Stimulated activated CD8-positive, alpha-beta memory T cell treated with anti-CD3 and anti-CD28 coated beads, Interleukin-15, amount 100 ng/mL, for 4 hours (primary cell): ENCODE measurements around the gene S1PR5.
"Not testable (repeated sequence)": the region's sequence is repeated elsewhere in the genome, so short reads cannot be mapped to it uniquely, and the experiment has no call there.

Experiments
- DNase-seq, 2 donors: peaks; one replicate each; pipeline ENCODE4 v3.0.0-alpha.2; 2020; ENCODE audit warnings: low read depth in 2 of 2

The S1PR5 gene

GRCh38 chr19:10517361-10517759, at the start of gene S1PR5:
Gene S1PR5 (minus strand): TSS chr19:10517447. CDS start chr19:10515011, 2,436 bp downstream.
- DNase-seq, result no peak

DNA sequence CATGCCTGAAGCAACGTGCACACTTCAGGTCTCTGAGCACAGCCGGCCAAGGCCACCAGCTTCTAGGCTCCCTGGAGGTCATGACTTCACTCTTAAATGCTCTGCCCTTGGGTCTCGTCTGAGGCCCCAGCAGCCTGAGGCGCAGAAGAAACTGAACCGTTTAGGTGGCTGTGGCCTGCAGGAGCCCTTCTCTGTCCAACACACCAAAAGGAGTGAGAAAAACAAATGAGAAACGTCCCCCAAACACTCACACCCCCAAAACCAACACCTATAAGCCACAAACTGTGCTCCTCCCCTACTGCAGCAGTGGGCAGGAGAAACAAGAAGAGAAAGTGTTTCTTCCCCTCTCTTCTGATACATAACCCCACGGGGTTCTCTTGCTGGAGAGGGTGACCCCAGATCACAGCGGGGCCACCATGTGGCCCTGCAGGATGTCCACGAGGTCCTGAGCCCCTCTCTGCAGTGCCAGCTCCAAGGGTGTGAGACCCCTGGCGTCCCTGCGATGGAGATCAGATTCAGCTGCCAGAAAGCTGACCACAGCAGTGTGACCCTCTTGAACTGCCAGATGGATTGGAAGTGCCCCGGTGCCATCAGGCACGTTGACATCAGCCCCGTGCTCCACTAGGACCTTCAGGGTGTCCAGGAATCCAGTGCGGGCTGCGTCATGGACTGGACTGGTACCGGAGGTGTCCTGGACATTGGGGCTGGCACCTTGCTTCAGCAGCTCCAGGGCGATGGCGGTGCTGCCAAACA, 49.6 kb upstream of the S1PR5 start:
- DNase-seq, result peak in 1 of 2 donors; percentile 47

GRCh38 chr19:10566408-10566657, 49.1 kb upstream of the S1PR5 start:
- DNase-seq, result no peak

DNA sequence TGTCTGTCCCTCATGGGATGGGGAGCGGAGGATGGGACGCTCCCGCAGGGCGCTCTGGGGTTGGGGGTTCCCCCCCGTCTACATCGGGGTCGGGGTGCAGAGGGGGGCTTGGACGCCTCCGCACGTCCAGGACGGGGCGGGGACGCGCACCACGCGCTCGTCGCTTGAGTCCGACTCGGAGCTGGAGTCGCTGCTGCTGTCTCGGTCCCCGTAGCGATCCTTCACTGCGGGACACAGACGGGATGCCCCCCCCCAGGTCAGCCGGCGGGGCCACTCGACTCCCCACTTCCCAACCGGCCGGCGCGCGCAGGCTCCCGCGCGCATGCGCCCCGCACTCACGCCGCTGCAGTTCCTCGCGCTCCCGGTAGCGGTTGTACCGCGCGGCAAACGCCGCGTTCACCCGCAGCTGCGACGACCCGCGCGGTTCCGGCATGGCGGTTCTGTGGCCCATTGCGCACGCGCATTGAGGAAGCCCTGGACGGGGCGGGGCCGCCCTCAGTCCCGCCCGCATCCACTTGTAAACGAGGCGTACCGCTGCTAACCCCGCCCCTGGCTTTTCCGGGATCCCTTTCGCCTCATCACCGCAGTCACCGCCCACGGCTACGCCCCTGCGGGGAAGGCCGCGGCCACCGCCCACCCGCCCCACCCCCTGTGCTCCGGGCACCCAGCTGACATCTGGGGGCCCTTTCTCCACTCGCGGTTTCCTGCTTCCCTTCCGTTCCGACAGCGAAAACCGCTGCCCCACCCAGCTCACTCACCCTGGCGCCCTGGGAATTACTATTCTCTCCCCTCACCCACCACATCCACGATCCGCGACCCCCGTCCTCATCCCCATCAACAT, 48.5 kb upstream of the S1PR5 start, which contains the start of gene KRI1:
Gene KRI1 (minus strand): TSS at position 444 of the 841 bp plus-strand sequence. CDS start 11 bp downstream, at position 433.
- DNase-seq, result peak; percentile 95 to 97

DNA sequence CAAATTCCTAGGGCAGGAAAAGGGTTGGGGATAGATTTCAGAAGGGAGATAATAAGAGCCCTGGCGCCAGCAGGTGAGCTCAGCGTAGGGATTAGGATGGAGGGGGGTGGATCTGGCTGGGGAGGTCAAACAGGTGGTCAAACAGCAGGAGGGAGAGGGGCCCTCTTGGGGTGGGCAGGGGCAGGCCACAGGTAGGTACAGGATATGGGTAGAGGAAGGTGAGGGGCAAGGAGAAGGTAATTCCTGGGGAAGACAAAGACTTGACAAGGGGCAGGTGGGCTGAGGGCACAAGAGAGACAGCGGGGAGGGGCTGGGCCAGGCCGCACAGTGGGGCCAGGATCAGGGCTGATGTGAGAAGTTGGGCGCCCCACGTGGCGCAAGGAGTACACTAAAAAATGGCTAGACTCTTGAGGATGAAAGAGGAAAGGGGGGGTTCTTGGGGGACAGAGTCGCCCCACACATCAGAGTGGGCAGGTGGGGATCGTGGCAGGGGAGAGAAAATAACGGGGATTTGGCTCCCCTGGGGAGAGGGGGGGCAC, 47.9 kb upstream of the S1PR5 start:
- no peak for DNase-seq

GRCh38 chr19:10562609-10563008, 45.4 kb upstream of the S1PR5 start:
- no peak for DNase-seq

DNA sequence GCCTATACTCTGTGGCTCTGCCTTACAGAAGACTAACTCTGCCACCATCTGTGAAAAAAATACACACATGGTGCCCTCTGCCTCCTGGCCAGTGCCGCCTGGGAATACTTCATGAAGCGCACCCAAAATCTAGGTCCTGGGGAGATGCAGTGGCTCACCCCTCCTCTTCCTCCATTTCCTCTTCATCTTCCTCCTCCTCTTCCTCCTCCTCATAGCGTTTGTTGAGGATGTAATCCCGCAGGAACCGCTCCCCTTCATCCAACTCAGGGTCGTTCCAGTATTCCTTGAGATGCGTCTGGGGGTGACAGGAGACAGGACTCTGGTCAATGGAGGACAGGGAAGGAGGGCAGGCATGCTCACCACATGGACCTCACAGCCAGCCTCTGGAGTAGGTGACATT, 42.9 kb upstream of the S1PR5 start:
- no peak for DNase-seq

DNA sequence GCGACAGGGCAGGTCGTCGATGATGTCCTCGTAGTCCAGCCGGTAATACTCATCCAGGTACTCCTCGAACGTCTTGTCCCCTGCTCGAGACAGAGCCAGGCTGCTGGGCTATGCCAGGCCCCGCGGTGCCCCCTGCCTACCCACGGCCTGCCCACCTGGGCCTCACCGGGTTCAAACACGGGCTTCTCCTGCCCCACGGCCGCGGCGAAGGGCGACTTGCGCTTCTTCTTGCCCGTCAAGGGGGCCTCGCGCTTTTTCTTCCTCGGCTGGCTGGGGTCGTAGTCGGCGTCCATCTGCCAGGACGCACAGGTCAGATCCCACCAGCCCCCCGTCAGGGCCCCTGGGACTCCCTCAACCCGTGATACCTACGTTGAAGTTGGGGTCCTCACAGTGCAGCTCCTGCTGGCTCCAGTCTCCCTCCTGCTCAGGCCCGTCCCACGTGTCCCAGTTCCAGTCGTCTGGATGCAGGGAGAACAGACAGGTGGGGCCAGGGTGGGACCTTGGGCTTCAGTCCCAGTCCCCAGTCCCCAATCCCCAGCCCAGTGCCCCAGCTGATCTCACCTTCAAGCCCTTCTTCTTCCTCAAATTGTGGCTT, 40.5 kb upstream of the S1PR5 start:
- DNase-seq, result no peak

DNA sequence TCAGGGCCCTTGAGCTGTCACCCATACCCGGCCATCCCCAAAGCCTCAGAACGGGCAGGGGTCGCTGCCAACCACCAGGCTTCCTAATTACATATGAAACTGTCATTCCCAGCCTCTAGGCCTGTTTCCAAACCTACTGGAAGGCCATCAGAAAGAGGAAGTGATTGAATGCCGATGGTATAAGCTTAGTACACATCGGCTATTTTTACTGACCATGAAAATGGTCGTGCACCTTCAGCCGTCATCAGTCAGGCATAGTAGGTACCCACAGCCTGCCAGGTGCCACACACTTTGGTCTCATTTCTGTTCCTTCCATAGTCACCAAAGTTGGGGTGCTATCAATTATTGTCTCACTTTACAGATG, 38.3 kb upstream of the S1PR5 start:
- DNase-seq, result no peak

DNA sequence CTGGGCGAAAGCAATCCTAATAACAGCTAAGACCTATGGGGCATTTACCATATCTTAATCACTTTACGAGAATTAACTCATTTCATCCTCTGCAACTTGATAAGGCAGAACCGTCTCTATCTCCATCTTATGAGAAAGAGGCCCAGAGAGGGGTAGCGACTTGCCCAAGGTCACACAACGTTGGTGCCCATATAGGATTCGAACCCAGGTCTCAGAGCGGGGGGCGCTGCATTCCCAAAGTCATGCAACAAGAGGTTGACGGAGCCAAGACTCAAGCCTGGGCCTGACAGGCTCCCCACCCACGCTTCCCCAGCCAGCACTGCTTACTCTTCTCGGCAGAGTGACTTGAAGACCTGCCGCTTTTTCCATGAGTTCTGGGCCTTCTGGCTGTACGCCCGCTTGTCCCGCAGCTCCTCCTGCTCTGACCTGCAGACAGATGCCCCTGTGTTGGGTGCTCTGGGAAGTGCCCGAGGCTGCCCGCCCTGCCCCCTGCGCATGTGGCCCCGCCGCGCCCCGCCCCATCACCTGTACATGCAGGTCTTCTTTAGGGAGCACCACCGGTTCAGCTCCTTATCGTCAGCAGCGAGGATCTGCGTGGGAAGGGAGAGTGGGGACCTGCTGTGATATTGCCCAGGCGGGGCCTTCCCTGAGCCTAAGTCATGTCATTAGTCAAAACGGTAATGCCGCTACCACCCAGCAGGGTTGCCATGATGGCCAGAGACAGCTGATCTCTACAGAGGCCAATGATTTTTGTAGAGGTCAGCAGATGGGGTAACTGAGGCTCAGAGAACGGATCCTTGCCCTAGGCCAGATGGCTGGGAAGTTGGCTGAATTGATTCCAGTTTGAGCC, 37.7 kb upstream of the S1PR5 start:
- DNase-seq, result no peak

DNA sequence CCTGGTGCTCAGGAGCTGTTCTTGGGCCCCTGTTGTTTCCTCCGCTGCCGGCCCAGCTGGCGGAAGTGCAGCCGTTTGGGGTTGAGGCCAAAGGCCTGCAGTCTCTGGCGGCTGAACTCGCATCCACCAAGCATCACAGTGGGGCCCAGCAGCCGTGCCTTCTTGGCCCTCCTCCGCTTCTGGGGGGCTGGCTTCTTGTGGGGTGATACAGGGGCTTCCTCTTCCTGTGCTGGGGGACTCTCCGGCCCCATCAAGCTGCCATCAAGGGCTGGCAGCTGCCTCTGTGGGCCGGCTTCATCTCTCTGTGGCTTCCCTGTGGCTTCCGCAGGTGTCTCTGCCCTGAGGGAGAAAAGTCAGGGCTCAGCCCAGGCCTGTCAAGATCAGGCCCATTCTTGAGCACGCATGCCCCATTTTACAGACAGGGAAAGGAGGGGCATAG, 36.7 kb upstream of the S1PR5 start:
- no peak for DNase-seq

GRCh38 chr19:10553087-10553667, 35.9 kb upstream of the S1PR5 start:
- no peak for DNase-seq

DNA sequence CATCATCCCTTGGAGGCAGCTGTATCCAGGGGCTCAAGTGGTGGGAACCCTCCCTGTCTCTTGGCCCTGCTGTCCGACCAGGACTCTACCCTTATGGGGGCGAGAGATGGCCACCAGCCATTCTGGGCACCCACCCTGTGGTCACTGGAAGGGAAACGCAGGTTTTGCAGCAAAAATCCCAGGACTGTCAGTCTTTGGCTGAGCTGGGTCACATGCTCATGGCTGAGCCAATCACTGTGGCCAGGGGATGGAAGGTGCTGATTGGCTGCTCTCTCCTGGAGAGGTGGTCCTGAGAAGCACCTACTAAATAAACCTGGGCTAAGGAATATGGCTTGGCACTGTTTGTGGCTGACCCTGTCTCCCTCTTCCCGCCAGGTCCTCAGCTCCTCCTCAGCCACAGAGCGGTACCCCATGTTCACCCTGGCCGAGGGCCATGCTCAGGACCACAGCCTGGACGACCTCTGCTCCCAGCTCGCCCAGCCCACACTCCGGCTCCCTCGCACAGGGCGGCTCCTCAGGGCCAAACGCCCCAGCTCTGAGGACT, 35.3 kb upstream of the S1PR5 start:
- no peak for DNase-seq

- DNase-seq, result no peak
These were observed 34.6 kb upstream of the S1PR5 start for GRCh38 chr19:10551698-10552301.

DNA sequence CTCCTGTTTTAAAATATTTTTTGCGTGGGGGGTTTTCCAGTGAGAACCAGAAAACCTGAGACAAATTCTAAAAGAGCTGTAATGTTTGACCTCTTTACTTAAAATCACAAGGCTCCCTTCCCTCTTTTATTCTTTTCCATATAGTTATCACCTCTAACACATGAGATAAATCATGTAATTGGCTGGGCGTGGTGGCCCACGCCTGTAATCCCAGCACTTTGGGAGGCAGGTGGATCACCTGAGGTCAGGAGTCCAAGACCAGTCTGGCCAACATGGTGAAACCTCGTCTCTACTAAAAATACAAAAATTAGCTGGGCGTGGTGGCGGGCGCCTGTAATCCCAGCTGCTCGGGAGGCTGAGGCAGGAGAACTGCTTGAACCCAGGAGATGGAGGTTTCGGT, 33.8 kb upstream of the S1PR5 start:
- not testable (repeated sequence) for DNase-seq

GRCh38 chr19:10550336-10550735, 33.1 kb upstream of the S1PR5 start:
- DNase-seq, result no peak

GRCh38 chr19:10549733-10550132, 32.5 kb upstream of the S1PR5 start:
- no peak for DNase-seq

DNA sequence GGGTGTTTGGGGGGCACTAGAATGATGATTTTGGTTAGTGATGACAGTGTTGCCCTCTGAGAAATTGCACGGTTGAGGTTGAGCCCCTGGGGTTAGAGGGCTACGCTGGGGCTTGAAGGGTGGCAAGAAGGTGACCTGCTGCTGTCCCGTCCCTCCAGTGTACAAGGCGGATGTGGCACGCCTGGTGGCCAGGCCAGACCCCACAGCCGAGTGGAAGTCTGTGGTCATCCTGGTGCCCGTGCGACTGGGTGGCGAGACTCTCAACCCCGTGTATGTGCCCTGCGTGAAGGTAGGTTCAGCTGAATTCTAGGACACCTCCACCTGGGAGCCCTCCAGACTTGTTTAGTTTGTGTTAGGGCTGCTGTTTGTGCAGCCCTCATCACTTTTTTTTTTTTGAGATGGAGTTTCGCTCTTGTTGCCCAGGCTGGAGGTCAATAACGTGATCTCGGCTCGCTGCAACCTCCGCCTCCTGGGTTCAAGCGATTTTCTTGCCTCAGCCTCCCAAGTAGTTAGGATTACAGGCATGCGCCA, 31.6 kb upstream of the S1PR5 start:
- DNase-seq, result no peak

- DNase-seq, result no peak
These were observed 29.6 kb upstream of the S1PR5 start for GRCh38 chr19:10546817-10547216.

DNA sequence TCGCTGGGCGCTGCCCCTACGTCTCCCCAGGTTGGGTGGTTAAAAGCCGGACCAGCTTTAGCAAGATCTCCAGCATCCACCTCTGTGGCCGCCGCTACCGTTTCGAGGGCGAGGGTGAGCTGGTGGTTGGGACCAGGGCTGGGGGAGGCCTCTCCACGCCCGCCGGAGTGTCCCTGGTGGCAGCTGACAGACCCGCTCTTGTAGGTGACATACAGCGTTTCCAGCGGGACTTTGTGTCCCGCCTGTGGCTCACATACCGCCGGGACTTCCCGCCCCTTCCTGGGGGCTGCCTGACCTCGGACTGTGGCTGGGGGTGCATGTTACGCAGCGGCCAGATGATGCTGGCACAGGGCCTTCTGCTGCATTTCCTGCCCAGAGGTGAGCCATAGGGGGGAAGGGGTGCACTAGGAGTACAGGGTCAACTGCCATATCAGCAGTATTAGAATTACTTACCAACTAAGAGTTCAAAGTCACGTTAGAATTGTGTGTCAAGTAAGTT, 27.6 kb upstream of the S1PR5 start:
- DNase-seq, result no peak
